HUES64 (cell line): Measurements from ENCODE around the gene OR4D10. TPM values are rescaled to one million over a fixed set of nuclear protein-coding genes. Genes with fewer than 3 reads are reported as not detected.
"Not testable (repeated sequence)": the region's sequence is repeated elsewhere in the genome, so short reads cannot be mapped to it uniquely, and the experiment has no call there.

ENCODE experiments used
- H3K27ac ChIP-seq: 2 replicates; pipeline ENCODE4 v1.7.0; 2013; ENCODE audit warnings: low read depth, low read length, inconsistent platforms
- H3K27me3 ChIP-seq: 2 replicates; pipeline ENCODE4 v1.6.1; 2013; ENCODE audit warnings: mild to moderate bottlenecking, low read length; ENCODE audit not compliant: insufficient read depth
- H3K36me3 ChIP-seq: 2 replicates; pipeline ENCODE4 v1.6.1; 2013; ENCODE audit warnings: mild to moderate bottlenecking, low read length; ENCODE audit not compliant: insufficient read depth
- H3K4me1 ChIP-seq: 2 replicates; pipeline ENCODE4 v1.6.1; 2013; ENCODE audit warnings: mild to moderate bottlenecking, low read length, moderate library complexity; ENCODE audit not compliant: insufficient read depth
- H3K4me3 ChIP-seq: 2 replicates; pipeline ENCODE4 v1.5.1; 2013; ENCODE audit warnings: mild to moderate bottlenecking, low read length, moderate library complexity
- H3K9ac ChIP-seq: 2 replicates; pipeline ENCODE4 v1.6.1; 2013; ENCODE audit warnings: mild to moderate bottlenecking, low read depth, low read length
- H3K9me3 ChIP-seq: 2 replicates; pipeline ENCODE4 v1.6.1; 2013; ENCODE audit warnings: low read depth, low read length; ENCODE audit not compliant: insufficient read depth
- WGBS: fragments of 150-250, 120-280 bp; methylation state at CpG from one replicate; pipeline ENCODE4 v1.1.7; 2013; ENCODE audit warnings: missing lambda C conversion rate; 5-methylcytosine and 5-hydroxymethylcytosine counted together
- polyA plus RNA-seq, 2 experiments: library from polyadenylated mRNA; stranded (reverse); fragments of 50-300 nt; gene quantifications; one replicate each; pipeline ENCODE4 v1.2.3, GENCODE V29; 2013

The OR4D10 gene
- polyA plus RNA-seq (2013, experiment 1 of 2), result not detected
- not detected for polyA plus RNA-seq (2013, experiment 2 of 2)

GRCh38 chr11:59473015-59473414 is at the start of gene OR4D10:
Gene OR4D10, plus strand, starts transcription at chr11:59473315. Its CDS starts 4,115 bp downstream, at chr11:59477430.
- no peak within 1 kb of the TSS for H3K27ac ChIP-seq
- H3K9ac ChIP-seq, result no peak within 1 kb of the TSS
- no peaks in the 10 kb centered on the region for H3K4me1 ChIP-seq
- no peaks in the 10 kb centered on the region for H3K27me3 ChIP-seq
- H3K4me3 ChIP-seq, result no peak within 1 kb of the TSS
- no peaks in the 10 kb centered on the region for H3K36me3 ChIP-seq
- H3K9me3 ChIP-seq, result no peaks in the 10 kb centered on the region

GRCh38 chr11:59423835-59424234 is 49.3 kb upstream of the OR4D10 start:
- peaks cover 30% of the 10 kb centered on the region for H3K4me1 ChIP-seq
- no peaks in the 10 kb centered on the region for H3K36me3 ChIP-seq
- no peak overlapping the region for H3K27ac ChIP-seq
- H3K27me3 ChIP-seq, result no peaks in the 10 kb centered on the region
- no peak overlapping the region for H3K9ac ChIP-seq
- 90% methylated on average over 2 of the region's 2 CpGs for WGBS
- H3K4me3 ChIP-seq, result no peak overlapping the region
- no peaks in the 10 kb centered on the region for H3K9me3 ChIP-seq

GRCh38 chr11:59425131-59425530 is 48.0 kb upstream of the OR4D10 start:
- H3K27ac ChIP-seq, result no peak overlapping the region
- WGBS, result 78% methylated on average over 4 of the region's 4 CpGs

GRCh38 chr11:59426361-59427067 is 46.6 kb upstream of the OR4D10 start, which contains the start of gene OR5A2:
Gene OR5A2, minus strand, starts transcription at chr11:59426413. Its CDS starts 3,460 bp downstream, at chr11:59422953.
- H3K27me3 ChIP-seq, result no peaks in the 10 kb centered on the region
- H3K4me1 ChIP-seq, result peaks cover 30% of the 10 kb centered on the region
- H3K36me3 ChIP-seq, result no peaks in the 10 kb centered on the region
- peak within 1 kb of the TSS; percentile 40 for H3K9ac ChIP-seq
- no peaks in the 10 kb centered on the region for H3K9me3 ChIP-seq
- peak within 1 kb of the TSS; percentile 6 for H3K4me3 ChIP-seq
- peak within 1 kb of the TSS; percentile 72 for H3K27ac ChIP-seq
- WGBS, result 34% methylated on average over 4 of the region's 5 CpGs

More at GRCh38 chr11:59425131-59425530, 48.0 kb upstream of the OR4D10 start:
- Histone ChIP-seq H3K4me3 (no peak overlapping the region), H3K9ac (no peak overlapping the region), H3K36me3 (no peaks in the 10 kb centered on the region), H3K4me1 (peaks cover 30% of the 10 kb centered on the region), H3K9me3 (no peaks in the 10 kb centered on the region), H3K27me3 (no peaks in the 10 kb centered on the region)

- Histone ChIP-seq H3K4me3 (no peak overlapping the region), H3K4me1 (peaks cover 30% of the 10 kb centered on the region), H3K27ac (peak overlapping the region; percentile 72), H3K27me3 (no peaks in the 10 kb centered on the region), H3K36me3 (no peaks in the 10 kb centered on the region), H3K9ac (no peak overlapping the region), H3K9me3 (no peaks in the 10 kb centered on the region)
These were observed 46.1 kb upstream of the OR4D10 start for GRCh38 chr11:59427068-59427382.

- Histone ChIP-seq H3K4me3 (no peak overlapping the region), H3K9ac (no peak overlapping the region), H3K36me3 (no peaks in the 10 kb centered on the region), H3K27ac (no peak overlapping the region), H3K4me1 (peaks cover 26% of the 10 kb centered on the region), H3K27me3 (no peaks in the 10 kb centered on the region), H3K9me3 (no peaks in the 10 kb centered on the region)
- 65% methylated on average over 3 of the region's 4 CpGs for WGBS
These were observed 43.1 kb upstream of the OR4D10 start for GRCh38 chr11:59429924-59430516.

- H3K27me3 ChIP-seq, result no peaks in the 10 kb centered on the region
- H3K4me1 ChIP-seq, result peaks cover 3% of the 10 kb centered on the region; the same call in 1 of the 2 replicates
- no peak within 1 kb of the TSS for H3K9ac ChIP-seq
These were observed 36.9 kb upstream of the OR4D10 start, which contains the start of gene OR5A1 for GRCh38 chr11:59436169-59436568. Gene OR5A1, plus strand, starts transcription at chr11:59436469. Its CDS starts 6,700 bp downstream, at chr11:59443169.

GRCh38 chr11:59437770-59438169 is 35.3 kb upstream of the OR4D10 start:
- H3K27ac ChIP-seq, result no peak overlapping the region
- H3K4me1 ChIP-seq, result peaks cover 3% of the 10 kb centered on the region; the same call in 1 of the 2 replicates
- WGBS, result 91% methylated on average over 7 of the region's 7 CpGs

More at GRCh38 chr11:59436169-59436568, 36.9 kb upstream of the OR4D10 start, which contains the start of gene OR5A1:
- Histone ChIP-seq H3K9me3 (no peaks in the 10 kb centered on the region), H3K27ac (no peak within 1 kb of the TSS), H3K4me3 (no peak within 1 kb of the TSS), H3K36me3 (no peaks in the 10 kb centered on the region)
- WGBS, result 81% methylated on average over 3 of the region's 3 CpGs

GRCh38 chr11:59445624-59446023 is 27.5 kb upstream of the OR4D10 start:
- not testable (repeated sequence) for H3K36me3 ChIP-seq, H3K27me3 ChIP-seq, H3K4me3 ChIP-seq, H3K4me1 ChIP-seq, H3K27ac ChIP-seq, H3K9ac ChIP-seq, H3K9me3 ChIP-seq
- 83% methylated on average over 1 of the region's 1 CpG for WGBS

More at GRCh38 chr11:59437770-59438169, 35.3 kb upstream of the OR4D10 start:
- H3K36me3 ChIP-seq, result no peaks in the 10 kb centered on the region
- no peaks in the 10 kb centered on the region for H3K27me3 ChIP-seq
- no peak overlapping the region for H3K9ac ChIP-seq
- no peaks in the 10 kb centered on the region for H3K9me3 ChIP-seq
- H3K4me3 ChIP-seq, result no peak overlapping the region

GRCh38 chr11:59448484-59448883 is 24.6 kb upstream of the OR4D10 start:
- H3K9ac ChIP-seq, result no peak overlapping the region
- H3K27me3 ChIP-seq, result no peaks in the 10 kb centered on the region
- no peak overlapping the region for H3K27ac ChIP-seq
- H3K4me3 ChIP-seq, result no peak overlapping the region
- no peaks in the 10 kb centered on the region for H3K4me1 ChIP-seq
- 90% methylated on average over 1 of the region's 2 CpGs for WGBS
- no peaks in the 10 kb centered on the region for H3K36me3 ChIP-seq
- H3K9me3 ChIP-seq, result no peaks in the 10 kb centered on the region

GRCh38 chr11:59456661-59457060 is 16.5 kb upstream of the OR4D10 start, which contains the start of gene OR4D6:
Gene OR4D6, plus strand, starts transcription at chr11:59456961. Its CDS starts 0 bp downstream, at chr11:59456961.
- 95% methylated on average over 2 of the region's 2 CpGs for WGBS
- Histone ChIP-seq H3K9ac (no peak within 1 kb of the TSS), H3K27me3 (no peaks in the 10 kb centered on the region), H3K27ac (no peak within 1 kb of the TSS), H3K36me3 (no peaks in the 10 kb centered on the region), H3K9me3 (no peaks in the 10 kb centered on the region), H3K4me1 (peaks cover 4% of the 10 kb centered on the region; the same call in 1 of the 2 replicates), H3K4me3 (no peak within 1 kb of the TSS)
